ENCODE results near the gene LY9. TPM values are rescaled to one million over a fixed set of nuclear protein-coding genes. Genes with fewer than 3 reads are reported as not detected.

LY9 gene
- polyA plus RNA-seq, 1 of the 3 experiments (the other 2 are of a cell fraction): not detected

GRCh38 chr1:160772331-160772730 is 23.6 kb upstream of the LY9 start:
- no peak for TF ChIP-seq FOXJ3 (CRISPR knock-in tag; IDR thresholded peaks at IDR 0.05)
- no peak for TF ChIP-seq PBX3 (IDR thresholded peaks at IDR 0.05)
- no peak for TF ChIP-seq MXI1 (IDR thresholded peaks at IDR 0.05; ENCODE audit: low read depth, low read length)
- TF ChIP-seq USF2 (IDR thresholded peaks at IDR 0.05; ENCODE audit: borderline replicate concordance, low read depth, low read length): no peak
- no peak for TF ChIP-seq RCOR1 (IDR thresholded peaks at IDR 0.05; ENCODE audit: low read length)
- no peak for TF ChIP-seq TEAD4 (IDR thresholded peaks at IDR 0.05; ENCODE audit: borderline replicate concordance, insufficient read depth)
- no peak for TF ChIP-seq RFX5 (IDR thresholded peaks at IDR 0.05; ENCODE audit: low read length)
- TF ChIP-seq POLR2AphosphoS5 (IDR thresholded peaks at IDR 0.05; ENCODE audit: low read depth, low read length): no peak
- no peak for TF ChIP-seq SIN3A (IDR thresholded peaks at IDR 0.05; ENCODE audit: borderline replicate concordance, low read depth, low read length)
- H4K20me1 ChIP-seq (ENCODE audit: insufficient read depth): no peaks in the 10 kb centered on the region
- WGBS (ENCODE audit: low lambda C conversion rate): 12% methylated on average over 1 of the region's 1 CpG
- no peak overlapping the region for H3K27ac ChIP-seq (ENCODE audit: low read depth in 2 of 2, low read length in 1 of 2)
- no peak for DNase-seq
- H3F3A ChIP-seq (replicated peaks; ENCODE audit: insufficient read depth): no peaks in the 10 kb centered on the region
- POLR2A ChIA-PET: no interaction called here
- H3K79me2 ChIP-seq (ENCODE audit: insufficient read depth): no peaks in the 10 kb centered on the region
- H3K9ac ChIP-seq: no peak overlapping the region
- H3K9me2 ChIP-seq: no peaks in the 10 kb centered on the region
- CTCF ChIA-PET: no interaction called here
- H3K27me3 ChIP-seq (ENCODE audit: insufficient read depth): peaks cover 24% of the 10 kb centered on the region; the same call in 1 of the 2 replicates
- H3K36me3 ChIP-seq (replicated peaks in 1 of 2; ENCODE audit: control insufficient read depth in 1 of 2, insufficient read depth in 2 of 2, low read length in 1 of 2): no peaks in the 10 kb centered on the region
- H3K4me2 ChIP-seq: no peak overlapping the region
- no peaks in the 10 kb centered on the region for H3K9me3 ChIP-seq
- H2AFZ ChIP-seq (ENCODE audit: low read depth): no peak overlapping the region
- H3K4me3 ChIP-seq (ENCODE audit: low read depth in 2 of 2, low read length in 1 of 2): no peak overlapping the region
- H3K4me1 ChIP-seq (ENCODE audit: control insufficient read depth in 1 of 2, insufficient read depth in 2 of 2, low read depth in 1 of 2, low read length in 1 of 2): no peaks in the 10 kb centered on the region

- no peaks in the 10 kb centered on the region for H3F3A ChIP-seq (replicated peaks; ENCODE audit: insufficient read depth)
- H3K36me3 ChIP-seq (replicated peaks in 1 of 2; ENCODE audit: control insufficient read depth in 1 of 2, insufficient read depth in 2 of 2, low read length in 1 of 2): no peaks in the 10 kb centered on the region
- H2AFZ ChIP-seq (ENCODE audit: low read depth): no peak overlapping the region
- no peaks in the 10 kb centered on the region for H4K20me1 ChIP-seq (ENCODE audit: insufficient read depth)
- no peaks in the 10 kb centered on the region for H3K9me3 ChIP-seq
- peaks cover 24% of the 10 kb centered on the region; the same call in 1 of the 2 replicates for H3K27me3 ChIP-seq (ENCODE audit: insufficient read depth)
- ChIA-PET POLR2A (no interaction called here), CTCF (no interaction called here)
- no peaks in the 10 kb centered on the region for H3K79me2 ChIP-seq (ENCODE audit: insufficient read depth)
- H3K4me2 ChIP-seq: no peak overlapping the region
- no peaks in the 10 kb centered on the region for H3K9me2 ChIP-seq
- 6% methylated on average over 3 of the region's 3 CpGs for WGBS (ENCODE audit: low lambda C conversion rate)
- H3K9ac ChIP-seq: no peak overlapping the region
- no peak overlapping the region for H3K4me3 ChIP-seq (ENCODE audit: low read depth in 2 of 2, low read length in 1 of 2)
- TF ChIP-seq TEAD4 (IDR thresholded peaks at IDR 0.05; ENCODE audit: borderline replicate concordance, insufficient read depth) (no peak), SMC3 (IDR thresholded peaks at IDR 0.05; ENCODE audit: low read depth, low read length) (no peak), JUND (IDR thresholded peaks at IDR 0.05) (no peak), RFX5 (IDR thresholded peaks at IDR 0.05; ENCODE audit: low read length) (no peak), TCF12 (IDR thresholded peaks at IDR 0.05) (no peak), NRF1 (IDR thresholded peaks at IDR 0.05; ENCODE audit: low read depth, low read length) (no peak), EP300 (IDR thresholded peaks at IDR 0.05; ENCODE audit: borderline replicate concordance in 1 of 2, low read depth in 1 of 2, low read length in 1 of 2) (no peak), CTCF (IDR thresholded peaks at IDR 0.05) (no peak), GATA2 (CRISPR knock-in tag; IDR thresholded peaks at IDR 0.05) (no peak), CHD2 (IDR thresholded peaks at IDR 0.05; ENCODE audit: low read length, partially characterized antibody) (no peak), USF2 (IDR thresholded peaks at IDR 0.05; ENCODE audit: borderline replicate concordance, low read depth, low read length) (no peak), ZBTB33 (IDR thresholded peaks at IDR 0.05; ENCODE audit: borderline replicate concordance, low read depth) (no peak), MEF2A (IDR thresholded peaks at IDR 0.05; ENCODE audit: borderline replicate concordance, low read depth) (no peak)
- DNase-seq: no peak
- H3K4me1 ChIP-seq (ENCODE audit: control insufficient read depth in 1 of 2, insufficient read depth in 2 of 2, low read depth in 1 of 2, low read length in 1 of 2): no peaks in the 10 kb centered on the region
- no peak overlapping the region for H3K27ac ChIP-seq (ENCODE audit: low read depth in 2 of 2, low read length in 1 of 2)
Measured at GRCh38 chr1:160773093-160773492, 22.9 kb upstream of the LY9 start.

All from SK-N-SH (cell line).